ENCODE data around the gene KAZALD1. TPM values are rescaled to one million over a fixed set of nuclear protein-coding genes. Genes with fewer than 3 reads are reported as not detected.

Gene KAZALD1
- total RNA-seq, 6 experiments from 2014 or later, result 0.22 to 1.1 (median 0.57) TPM

GRCh38 chr10:101040061-101040460, 21.7 kb upstream of the KAZALD1 start:
- Histone ChIP-seq H3K9me3 (no peaks in the 10 kb centered on the region), H3K4me1 (peaks cover 0 to 12% (median 6%) of the 10 kb centered on the region in 4 donors), H3K27ac (no peak overlapping the region), H3K4me3 (no peak overlapping the region), H3K36me3 (peaks cover 0 to 5% (median 1%) of the 10 kb centered on the region in 4 donors), H3K27me3 (no peaks in the 10 kb centered on the region)
- no peak for ATAC-seq
- TF ChIP-seq CTCF (IDR thresholded peaks at IDR 0.05) (no peak), POLR2A (IDR thresholded peaks at IDR 0.05) (no peak)
- 100% methylated on average over 3 of the region's 3 CpGs for WGBS (ENCODE audit: insufficient coverage, low coverage, low lambda C conversion rate, missing lambda C conversion rate)
- DNase-seq, result no peak
- intact Hi-C loops (cut with DNase I), result no loop called here

GRCh38 chr10:101040851-101041250, 20.9 kb upstream of the KAZALD1 start:
- Histone ChIP-seq H3K27me3 (no peaks in the 10 kb centered on the region), H3K4me1 (peaks cover 0 to 12% (median 6%) of the 10 kb centered on the region in 4 donors), H3K36me3 (peaks cover 0 to 5% (median 1%) of the 10 kb centered on the region in 4 donors), H3K27ac (no peak overlapping the region), H3K4me3 (no peak overlapping the region), H3K9me3 (no peaks in the 10 kb centered on the region)
- no peak for DNase-seq
- ATAC-seq, result no peak
- TF ChIP-seq CTCF (IDR thresholded peaks at IDR 0.05) (no peak), POLR2A (IDR thresholded peaks at IDR 0.05) (no peak)
- WGBS (ENCODE audit: insufficient coverage, low coverage, low lambda C conversion rate, missing lambda C conversion rate), result 33% methylated on average over 1 of the region's 2 CpGs
- intact Hi-C loops (cut with DNase I), result no loop called here

- no peak for TF ChIP-seq POLR2A (IDR thresholded peaks at IDR 0.05)
- peak; percentile 66 to 90 (median 88) for TF ChIP-seq CTCF (IDR thresholded peaks at IDR 0.05)
- Histone ChIP-seq H3K27me3 (no peaks in the 10 kb centered on the region), H3K36me3 (peaks cover 0 to 5% (median 1%) of the 10 kb centered on the region in 4 donors), H3K4me3 (no peak overlapping the region), H3K9me3 (no peaks in the 10 kb centered on the region), H3K4me1 (peaks cover 0 to 12% (median 6%) of the 10 kb centered on the region in 4 donors), H3K27ac (no peak overlapping the region)
- intact Hi-C loops (cut with DNase I), result no loop called here
- 0% methylated on average over 5 of the region's 6 CpGs for WGBS (ENCODE audit: insufficient coverage, low coverage, low lambda C conversion rate, missing lambda C conversion rate)
- DNase-seq (peak in 2 of 3 donors; percentile 67 to 80), ATAC-seq (peak; percentile 65 to 71 (median 68))
These were observed 20.5 kb upstream of the KAZALD1 start for GRCh38 chr10:101041252-101041761.

GRCh38 chr10:101042118-101042517, 19.7 kb upstream of the KAZALD1 start:
- intact Hi-C loops (cut with DNase I), result no loop called here
- Histone ChIP-seq H3K4me3 (no peak overlapping the region), H3K27ac (peak overlapping the region; percentile 53 to 77 (median 54)), H3K9me3 (no peaks in the 10 kb centered on the region), H3K36me3 (peaks cover 0 to 5% (median under 1%) of the 10 kb centered on the region in 4 donors), H3K4me1 (peaks cover 0 to 12% (median 6%) of the 10 kb centered on the region in 4 donors), H3K27me3 (no peaks in the 10 kb centered on the region)
- no peak for ATAC-seq
- DNase-seq, result no peak
- no peak for TF ChIP-seq CTCF (IDR thresholded peaks at IDR 0.05)
- TF ChIP-seq POLR2A (IDR thresholded peaks at IDR 0.05), result no peak
- 66% methylated on average over 4 of the region's 4 CpGs for WGBS (ENCODE audit: insufficient coverage, low coverage, low lambda C conversion rate, missing lambda C conversion rate)
